HG03432 (cell line): ENCODE data around the gene EBP.

Experiments used
- ATAC-seq: cut with Tn5 transposase; IDR thresholded peaks from one replicate; pipeline ENCODE4 v1.9.1; 2021; ENCODE audit warnings: mild to moderate bottlenecking, moderate library complexity; ENCODE audit not compliant: unreplicated experiment

The EBP gene

DNA sequence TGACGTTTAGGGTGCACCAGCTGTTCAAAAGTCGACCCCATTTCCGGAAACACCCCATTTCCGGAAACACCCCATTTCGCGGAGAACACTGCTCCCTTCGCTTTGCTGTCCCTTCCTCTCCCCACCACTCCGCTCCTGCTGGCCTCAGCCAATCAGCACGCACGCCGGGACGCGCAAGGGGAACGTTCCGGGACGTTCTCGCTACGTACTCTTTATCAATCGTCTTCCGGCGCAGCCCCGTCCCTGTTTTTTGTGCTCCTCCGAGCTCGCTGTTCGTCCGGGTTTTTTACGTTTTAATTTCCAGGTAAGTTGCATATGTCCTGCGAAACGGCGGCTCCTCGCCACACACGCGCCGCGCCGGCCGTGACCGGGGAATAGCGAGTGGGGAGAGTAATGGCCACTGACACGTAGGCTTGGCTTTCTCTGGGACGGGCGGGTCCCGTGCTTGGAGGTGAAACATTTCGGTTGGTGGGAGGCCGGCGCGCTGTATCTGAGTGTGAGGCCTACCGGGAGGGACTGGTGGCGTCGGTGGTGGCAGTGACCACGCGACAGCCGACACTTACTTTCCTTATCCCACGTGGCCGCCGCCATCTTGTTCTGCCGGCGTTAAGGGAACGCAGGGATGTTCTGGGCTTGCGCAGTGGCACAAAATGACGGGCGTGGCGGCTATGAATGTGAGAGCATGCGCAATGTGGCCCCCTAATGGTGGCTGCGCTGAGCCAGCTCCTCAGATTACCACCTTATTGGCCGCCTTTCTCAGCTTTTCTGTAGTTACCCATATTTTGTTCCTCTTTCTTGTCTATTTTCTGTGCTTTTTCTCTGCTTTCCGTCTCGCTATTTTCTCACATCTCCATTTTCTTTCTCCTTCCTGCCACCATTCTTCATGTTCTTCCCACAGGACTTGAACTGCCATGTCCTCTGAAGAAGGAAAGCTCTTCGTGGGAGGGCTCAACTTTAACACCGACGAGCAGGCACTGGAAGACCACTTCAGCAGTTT lies 53.0 kb downstream of the EBP start, which contains the start of gene RBM3:
Gene RBM3, plus strand, starts transcription at position 215 of the 997 bp plus-strand sequence. Its CDS starts 697 bp downstream, at position 912.
- peak; percentile 89 for ATAC-seq

DNA sequence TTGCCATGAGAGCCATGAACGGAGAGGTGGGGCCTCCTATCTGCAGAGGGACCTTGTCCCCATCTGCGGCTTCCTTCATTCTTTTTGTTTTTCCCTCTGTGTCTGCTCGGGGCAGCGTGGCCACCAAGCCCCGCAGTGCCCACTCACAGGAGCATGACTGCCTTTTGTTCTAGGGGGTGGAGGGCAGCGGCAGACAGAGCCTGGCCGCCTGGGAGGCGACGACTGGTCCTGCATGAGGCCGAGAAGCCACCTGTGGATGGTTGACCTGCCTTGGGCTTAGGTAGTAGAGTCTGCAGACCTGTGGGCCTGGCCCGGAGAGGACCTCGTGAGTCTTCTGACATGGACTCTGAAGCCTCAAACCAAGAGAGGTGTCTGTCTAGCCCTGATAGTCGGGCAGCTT lies 54.0 kb downstream of the EBP start:
- ATAC-seq = no peak

GRCh38 chrX:48576108-48576507 lies 54.5 kb downstream of the EBP start:
- no peak for ATAC-seq
